Stimulated activated CD8-positive, alpha-beta memory T cell treated with anti-CD3 and anti-CD28 coated beads, Interleukin-7, amount 100 ng/mL, for 1 hour (primary cell): Measurements from ENCODE around the gene KCNE2.
"Not testable (repeated sequence)": the region's sequence is repeated elsewhere in the genome, so short reads cannot be mapped to it uniquely, and the experiment has no call there.

Source experiments
- DNase-seq, 2 donors: peaks; one replicate each; pipeline ENCODE4 v3.0.0-alpha.2; 2020; ENCODE audit warnings: low read depth in 2 of 2

KCNE2 gene

GRCh38 chr21:34406676-34407075, 42.9 kb downstream of the KCNE2 start:
- DNase-seq = not testable (repeated sequence)

DNA sequence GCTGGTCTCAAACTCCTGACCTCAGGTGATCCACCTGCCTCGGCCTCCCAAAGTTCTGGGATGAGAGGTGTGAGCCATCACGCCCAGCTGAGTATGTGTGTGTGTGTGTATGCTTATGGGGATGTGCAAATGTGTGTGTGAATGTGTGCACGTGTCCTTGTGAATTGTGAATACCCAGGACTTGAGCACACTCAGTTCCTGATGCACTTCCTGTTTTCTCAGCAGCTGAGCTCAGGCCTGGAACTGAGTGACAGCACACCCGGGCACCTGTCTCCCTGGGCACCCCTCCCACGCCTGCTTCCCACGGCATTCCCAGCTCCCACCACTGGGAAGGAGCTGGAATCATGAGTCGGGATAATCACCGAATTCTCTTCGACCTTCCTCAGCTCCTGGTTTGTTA, 43.5 kb downstream of the KCNE2 start:
- DNase-seq = not testable (repeated sequence)

DNA sequence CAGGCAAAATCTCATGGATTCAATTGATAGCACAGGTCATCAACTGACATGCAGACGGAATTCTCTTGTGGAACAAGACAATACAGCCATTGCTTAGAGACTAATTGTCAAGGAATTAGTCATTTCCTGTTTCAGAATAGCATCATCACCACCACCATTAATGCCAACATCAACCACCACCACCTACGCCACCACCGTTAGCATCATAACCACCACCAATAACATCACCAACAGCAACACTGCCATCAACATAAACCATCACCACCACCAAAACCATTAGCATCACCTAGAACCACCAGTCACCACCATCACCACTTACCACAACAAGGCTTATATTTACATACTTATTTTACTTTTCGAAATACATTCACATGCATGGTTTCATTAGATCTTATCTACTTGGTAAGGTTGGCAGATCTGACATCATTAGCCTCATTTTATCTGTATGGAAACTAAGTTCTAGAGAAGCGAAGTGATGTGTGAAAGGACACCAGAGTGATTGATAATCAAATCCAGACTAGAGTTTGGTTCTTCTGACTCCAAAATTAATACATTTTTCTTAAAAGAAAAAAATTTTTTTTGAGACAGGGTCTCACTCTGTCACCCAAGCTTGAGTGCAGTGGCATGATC, 53.8 kb downstream of the KCNE2 start:
- DNase-seq = not testable (repeated sequence)
